AG09319 (cell line): ENCODE results near the gene USP34.

Experiments
- DNase-seq: peaks from one replicate; pipeline ENCODE4 v3.0.0-alpha.2; 2010; ENCODE audit warnings: low read depth; ENCODE audit errors: extremely low read depth
- TF ChIP-seq, protein P1 (sequence below): IDR thresholded peaks from 2 replicates; pipeline ENCODE4 v1.5.1; 2011; ENCODE audit warnings: low read depth, mild to moderate bottlenecking, inconsistent platforms, low read length, moderate library complexity

Gene USP34

DNA sequence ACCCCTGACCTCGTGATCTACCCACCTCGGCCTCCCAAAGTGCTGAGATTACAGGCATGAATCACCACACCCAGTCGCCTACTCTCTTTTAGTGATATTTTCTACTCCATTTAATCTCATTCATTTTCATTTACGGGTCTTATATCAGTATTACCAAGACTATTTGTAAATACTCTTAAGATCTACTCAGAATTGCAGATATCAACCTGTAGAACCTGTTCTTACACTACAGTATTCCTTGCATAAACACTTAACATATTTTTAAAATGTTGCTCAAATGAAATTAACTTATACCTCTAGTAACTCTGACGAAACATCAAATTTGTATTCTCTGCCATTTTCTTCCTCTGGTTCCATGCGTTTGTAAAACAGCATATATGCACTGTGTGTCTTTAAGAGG lies 229.6 kb downstream of the USP34 start:
- TF ChIP-seq, protein P1, sequence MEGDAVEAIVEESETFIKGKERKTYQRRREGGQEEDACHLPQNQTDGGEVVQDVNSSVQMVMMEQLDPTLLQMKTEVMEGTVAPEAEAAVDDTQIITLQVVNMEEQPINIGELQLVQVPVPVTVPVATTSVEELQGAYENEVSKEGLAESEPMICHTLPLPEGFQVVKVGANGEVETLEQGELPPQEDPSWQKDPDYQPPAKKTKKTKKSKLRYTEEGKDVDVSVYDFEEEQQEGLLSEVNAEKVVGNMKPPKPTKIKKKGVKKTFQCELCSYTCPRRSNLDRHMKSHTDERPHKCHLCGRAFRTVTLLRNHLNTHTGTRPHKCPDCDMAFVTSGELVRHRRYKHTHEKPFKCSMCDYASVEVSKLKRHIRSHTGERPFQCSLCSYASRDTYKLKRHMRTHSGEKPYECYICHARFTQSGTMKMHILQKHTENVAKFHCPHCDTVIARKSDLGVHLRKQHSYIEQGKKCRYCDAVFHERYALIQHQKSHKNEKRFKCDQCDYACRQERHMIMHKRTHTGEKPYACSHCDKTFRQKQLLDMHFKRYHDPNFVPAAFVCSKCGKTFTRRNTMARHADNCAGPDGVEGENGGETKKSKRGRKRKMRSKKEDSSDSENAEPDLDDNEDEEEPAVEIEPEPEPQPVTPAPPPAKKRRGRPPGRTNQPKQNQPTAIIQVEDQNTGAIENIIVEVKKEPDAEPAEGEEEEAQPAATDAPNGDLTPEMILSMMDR = no peak
- DNase-seq = no peak

GRCh38 chr2:61238219-61239012 lies 232.5 kb downstream of the USP34 start:
- DNase-seq = no peak
- TF ChIP-seq, protein P1 = no peak

DNA sequence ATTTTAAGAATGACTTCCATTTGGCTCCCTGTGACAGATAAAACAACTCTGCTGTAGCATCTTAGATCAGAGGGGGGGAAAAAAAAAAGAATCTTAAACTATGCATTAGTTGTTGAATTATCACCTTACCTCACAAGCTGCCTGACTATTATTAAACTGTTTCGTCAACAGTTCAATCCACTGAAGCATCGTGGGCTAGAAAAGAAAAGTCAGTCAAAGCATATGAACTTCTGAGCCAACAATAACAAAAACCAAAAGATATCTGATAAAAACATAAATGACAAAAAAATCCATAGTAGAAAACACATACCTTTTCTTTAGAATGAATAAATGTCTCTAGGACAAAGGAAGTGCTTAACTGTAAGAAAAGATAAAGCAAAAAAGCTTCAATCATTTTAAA lies 235.2 kb downstream of the USP34 start:
- no peak for DNase-seq
- TF ChIP-seq, protein P1 = no peak

DNA sequence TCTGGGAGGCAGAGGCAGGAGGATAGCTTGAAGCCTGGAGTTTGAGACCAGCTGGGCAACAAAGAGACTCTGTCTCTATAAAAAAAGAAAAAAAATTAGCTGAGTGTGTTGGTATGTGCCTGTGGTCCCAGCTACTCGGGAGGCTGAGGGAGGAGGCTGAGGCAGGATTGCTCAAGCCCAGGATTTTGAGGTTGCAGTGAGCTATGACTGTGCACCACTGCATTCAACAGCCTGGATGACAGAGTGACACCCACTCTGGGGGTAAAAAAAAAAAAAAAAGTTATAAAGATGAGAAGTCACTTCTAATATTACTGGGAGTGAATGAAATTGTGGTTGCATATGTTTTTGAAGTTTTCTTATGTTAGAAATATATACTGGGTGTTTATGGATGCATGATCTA lies 237.3 kb downstream of the USP34 start:
- DNase-seq = no peak
- TF ChIP-seq, protein P1 = no peak

- DNase-seq = no peak
- TF ChIP-seq, protein P1 = no peak
Observed at GRCh38 chr2:61229936-61230335, 241.0 kb downstream of the USP34 start.

- DNase-seq = no peak
- TF ChIP-seq, protein P1 = no peak
Observed at GRCh38 chr2:61222567-61222966, 248.3 kb downstream of the USP34 start.

DNA sequence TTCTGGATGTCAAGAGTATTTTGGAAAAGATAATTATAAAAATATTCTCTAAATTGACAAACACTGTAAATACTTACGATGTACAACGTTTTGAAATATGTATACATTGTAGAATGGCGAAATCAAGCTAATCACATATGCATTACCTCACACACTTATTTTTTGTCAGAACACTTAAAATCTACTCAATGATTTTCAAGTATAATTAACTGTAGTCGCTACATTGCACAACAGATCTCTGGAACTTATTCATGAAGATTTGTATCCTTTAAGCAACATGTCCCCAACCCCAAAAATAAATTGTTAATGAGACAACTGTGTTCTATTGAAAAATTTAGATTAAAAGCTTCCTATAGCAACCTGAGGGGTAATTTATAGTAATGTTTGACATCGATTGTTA lies 249.1 kb downstream of the USP34 start:
- no peak for DNase-seq
- TF ChIP-seq, protein P1 = no peak
